ENCODE results near the gene CAPN11.

Gene CAPN11

DNA sequence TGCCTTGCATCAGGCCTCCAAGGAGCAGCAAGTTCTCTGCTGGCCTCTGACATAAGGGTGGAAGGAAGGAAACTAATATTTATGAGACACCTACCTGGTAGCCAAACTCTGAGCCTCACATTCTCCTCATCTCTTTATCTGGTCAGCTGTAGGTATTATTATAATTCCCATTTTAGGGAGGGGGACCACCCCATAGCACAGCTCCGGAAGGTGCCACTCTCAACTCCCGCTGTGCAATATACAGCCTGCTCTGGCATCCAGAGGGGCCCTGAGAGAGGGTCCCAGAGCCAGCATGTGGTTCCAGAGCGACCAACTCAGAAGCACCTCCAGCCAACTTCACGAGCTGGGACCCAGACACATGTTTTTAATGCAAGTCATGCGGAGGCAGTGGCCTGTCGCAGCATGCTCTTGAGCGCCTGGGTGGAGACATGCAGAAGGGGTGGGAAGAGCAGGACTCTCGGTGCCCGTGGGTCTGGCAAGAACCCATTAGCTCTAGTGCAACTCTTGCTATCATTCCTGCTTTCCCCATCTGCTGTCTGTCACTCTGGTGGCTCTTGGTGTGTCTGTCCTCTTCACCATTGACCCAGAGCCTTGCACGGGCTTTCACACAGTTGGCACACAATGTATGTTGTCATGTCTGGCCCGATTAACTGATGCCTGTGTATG lies 43.2 kb downstream of the CAPN11 start:
- intact Hi-C loops (cut with DNase I): no loop called here
- DNase-seq: peak in 2 of 10 donors; percentile 9 to 26

DNA sequence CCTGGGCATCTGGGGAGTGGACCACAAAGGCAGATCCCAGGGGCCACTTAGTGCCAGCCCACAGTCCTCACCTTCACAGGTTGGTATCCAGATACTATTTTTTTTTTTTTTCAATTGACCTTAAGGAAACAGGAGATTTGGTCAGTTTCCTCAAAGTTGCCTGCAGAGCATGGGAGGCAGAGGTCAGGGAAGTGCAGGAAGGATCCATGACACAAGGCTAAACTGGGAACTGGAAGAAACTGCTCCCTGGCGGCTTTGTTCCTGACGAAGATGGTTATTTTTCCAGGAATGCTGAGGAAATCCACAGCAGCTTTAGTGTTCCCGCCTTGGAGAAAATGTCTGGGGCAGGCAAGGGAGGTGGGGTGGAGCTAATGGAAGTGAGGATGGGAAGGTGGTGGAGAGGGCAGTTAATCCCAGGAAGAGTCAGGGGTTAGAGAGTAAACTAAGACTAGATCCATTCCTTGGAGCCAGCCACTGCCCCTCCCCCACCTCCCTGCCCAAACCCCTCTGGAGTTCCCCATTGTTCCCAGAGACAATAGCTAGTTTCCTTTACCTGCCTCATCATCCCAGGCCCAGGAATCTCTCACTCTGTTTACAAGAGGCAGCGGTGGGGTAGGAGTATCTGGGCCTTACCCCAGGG lies 43.8 kb downstream of the CAPN11 start:
- intact Hi-C loops (cut with DNase I): no loop called here
- DNase-seq: peak in 2 of 10 donors; percentile 14 to 25

DNA sequence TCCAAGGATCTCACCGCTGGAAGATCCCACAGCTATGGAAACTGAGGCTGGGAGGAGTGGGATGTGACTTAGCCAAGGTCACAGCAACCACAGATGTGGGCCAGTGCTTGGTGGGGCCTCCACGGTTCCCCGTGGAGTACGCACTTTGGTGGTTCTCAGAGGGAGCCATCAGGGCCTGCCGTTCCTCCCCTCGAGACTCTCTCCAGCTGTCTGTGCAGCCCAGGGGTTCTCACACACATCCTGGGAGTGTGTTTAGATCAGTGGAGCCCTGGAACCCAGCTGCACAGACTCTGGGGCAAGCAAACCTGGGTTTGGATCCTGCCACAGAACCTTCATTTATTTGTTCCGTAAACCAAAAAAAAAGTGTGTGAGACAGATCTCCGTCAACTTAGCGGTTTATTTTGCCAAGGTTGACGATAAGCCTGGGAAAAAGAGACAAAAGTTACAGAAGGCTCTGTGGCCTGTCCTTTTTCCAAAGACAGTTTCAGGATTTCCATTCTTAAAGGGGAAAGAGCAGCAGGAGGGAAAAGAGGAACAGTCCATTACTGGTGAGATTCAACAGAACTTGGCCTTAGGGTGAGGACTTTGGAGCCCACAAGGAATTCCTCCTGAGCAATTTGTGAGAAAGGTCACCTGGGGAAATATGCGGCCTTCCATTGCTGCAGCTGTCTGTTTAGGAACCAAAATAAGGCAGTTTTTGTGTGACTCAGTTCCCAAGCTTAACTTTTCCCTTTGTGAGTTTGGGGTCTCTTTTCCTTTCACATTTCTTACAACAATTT lies 44.5 kb downstream of the CAPN11 start:
- intact Hi-C loops (cut with DNase I): no loop called here
- peak in 1 of 10 donors; percentile 49 for DNase-seq

DNA sequence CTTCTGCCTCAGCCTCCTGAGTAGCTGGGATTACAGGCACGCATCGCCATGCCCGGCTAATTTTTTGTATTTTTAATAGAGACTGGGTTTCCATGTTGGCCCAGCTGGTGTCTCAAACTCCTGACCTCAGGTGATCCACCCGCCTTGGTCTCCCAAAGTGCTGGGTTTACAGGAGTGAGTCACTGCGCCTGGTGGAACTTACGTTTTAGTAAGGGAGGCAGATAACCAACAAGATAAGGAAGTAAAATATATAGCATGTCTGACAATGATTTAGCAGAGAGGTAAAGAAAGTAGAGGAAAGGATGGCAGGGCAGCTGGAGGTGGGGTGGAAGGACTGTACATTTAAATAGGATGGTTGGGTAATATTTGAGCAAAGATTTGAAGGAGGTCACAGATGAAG lies 45.3 kb downstream of the CAPN11 start:
- peak in 1 of 10 donors; percentile 36 for DNase-seq
- intact Hi-C loops (cut with DNase I): no loop called here

DNA sequence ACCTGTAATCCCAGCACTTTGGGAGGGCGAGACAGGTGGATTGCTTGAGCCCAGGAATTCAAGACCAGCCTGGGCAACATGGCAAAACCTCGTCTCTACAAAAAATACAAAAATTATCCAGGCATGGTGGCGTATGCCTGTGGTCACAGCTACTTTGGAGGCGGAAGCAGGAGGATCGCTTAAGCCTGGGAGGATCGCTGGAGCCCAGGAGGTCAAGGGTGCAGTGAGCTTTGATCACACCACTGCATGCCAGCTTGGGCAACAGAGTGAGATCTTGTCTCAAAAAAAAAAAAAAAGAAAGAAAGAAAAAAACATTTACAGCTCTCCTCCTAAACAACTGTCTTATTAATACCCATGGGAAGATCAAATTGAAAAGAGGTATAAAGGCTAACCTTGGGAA lies 49.3 kb downstream of the CAPN11 start:
- peak in 2 of 10 donors; percentile 18 to 19 for DNase-seq
- intact Hi-C loops (cut with DNase I): no loop called here

DNA sequence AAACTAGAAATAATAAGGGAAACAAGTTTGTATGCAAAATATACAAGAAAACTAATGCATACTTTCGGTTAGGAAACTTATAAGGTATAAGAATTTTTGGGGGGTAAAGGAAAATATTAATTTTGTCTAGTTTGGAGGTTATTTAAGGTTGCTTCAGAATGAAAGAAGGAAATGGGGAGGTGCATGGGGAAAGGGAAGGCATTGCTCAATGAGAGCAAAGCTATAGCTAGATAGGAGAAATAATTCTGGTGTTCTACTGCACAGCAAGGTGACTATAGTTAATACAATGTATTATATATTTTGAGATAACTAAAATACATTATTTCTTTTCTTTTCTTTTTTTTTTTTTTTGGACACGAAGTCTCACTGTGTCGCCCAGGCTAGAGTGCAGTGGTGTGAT lies 52.7 kb downstream of the CAPN11 start:
- intact Hi-C loops (cut with DNase I): no loop called here
- DNase-seq: no peak

DNA sequence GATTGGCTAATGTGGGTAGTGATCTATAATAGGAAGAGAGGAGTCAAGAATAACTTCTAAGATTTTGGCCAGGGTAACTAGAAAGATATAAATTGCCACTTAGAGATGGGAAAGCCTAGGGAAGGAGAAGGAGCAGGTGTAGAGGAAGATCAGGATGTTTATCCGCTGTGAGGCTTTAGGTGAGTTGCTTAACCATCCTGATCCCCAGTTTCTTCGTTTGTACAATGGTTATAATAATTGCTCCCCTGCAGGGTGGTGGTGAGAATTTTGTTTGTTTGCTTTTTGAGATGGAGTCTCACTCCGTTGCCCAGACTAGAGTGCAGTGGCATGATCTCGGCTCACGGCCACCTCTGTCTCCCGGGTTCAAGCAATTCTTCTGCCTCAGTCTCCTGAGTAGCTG lies 55.7 kb downstream of the CAPN11 start:
- intact Hi-C loops (cut with DNase I): no loop called here
- peak in 1 of 10 donors; percentile 16 for DNase-seq

DNA sequence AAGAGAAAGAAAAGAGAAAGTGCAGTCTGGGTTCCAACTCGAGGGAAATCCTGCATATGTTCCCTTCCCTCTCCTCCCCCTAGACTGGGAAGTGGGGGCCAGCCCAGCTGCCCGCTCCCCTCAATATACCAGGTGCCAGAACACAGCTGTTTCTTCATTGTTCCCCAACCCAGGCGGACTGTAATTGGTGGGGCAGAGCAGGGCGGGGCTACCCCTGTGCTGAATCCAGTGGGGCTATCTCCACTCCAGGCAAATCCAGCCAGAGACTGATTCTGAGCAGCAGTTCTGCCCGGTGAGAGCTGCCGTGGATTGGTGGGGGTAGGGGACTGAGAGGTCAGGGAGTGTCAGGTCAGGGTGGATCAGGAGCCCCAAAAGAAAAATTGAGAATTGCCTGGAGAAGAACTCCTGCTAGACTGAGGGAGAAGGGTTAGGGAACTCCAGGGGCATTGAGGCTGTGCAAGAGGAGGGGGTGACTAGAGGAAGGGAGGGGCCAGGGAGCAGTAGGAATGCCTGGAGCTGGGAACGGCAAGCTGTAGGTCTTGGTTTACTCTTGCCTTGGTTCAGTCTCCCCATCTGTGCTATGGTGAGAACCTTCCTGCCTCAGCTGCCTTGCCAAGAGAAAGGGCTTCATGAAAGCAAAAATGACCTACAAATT lies 58.2 kb downstream of the CAPN11 start, which contains the start of gene MYMX:
MYMX (plus strand) TSS at position 250 of the 655 bp plus-strand sequence. CDS start 546 bp downstream, outside the sequence.
- DNase-seq: peak in 2 of 10 donors; percentile 45 to 64
- intact Hi-C loops (cut with DNase I): no loop called here

DNA sequence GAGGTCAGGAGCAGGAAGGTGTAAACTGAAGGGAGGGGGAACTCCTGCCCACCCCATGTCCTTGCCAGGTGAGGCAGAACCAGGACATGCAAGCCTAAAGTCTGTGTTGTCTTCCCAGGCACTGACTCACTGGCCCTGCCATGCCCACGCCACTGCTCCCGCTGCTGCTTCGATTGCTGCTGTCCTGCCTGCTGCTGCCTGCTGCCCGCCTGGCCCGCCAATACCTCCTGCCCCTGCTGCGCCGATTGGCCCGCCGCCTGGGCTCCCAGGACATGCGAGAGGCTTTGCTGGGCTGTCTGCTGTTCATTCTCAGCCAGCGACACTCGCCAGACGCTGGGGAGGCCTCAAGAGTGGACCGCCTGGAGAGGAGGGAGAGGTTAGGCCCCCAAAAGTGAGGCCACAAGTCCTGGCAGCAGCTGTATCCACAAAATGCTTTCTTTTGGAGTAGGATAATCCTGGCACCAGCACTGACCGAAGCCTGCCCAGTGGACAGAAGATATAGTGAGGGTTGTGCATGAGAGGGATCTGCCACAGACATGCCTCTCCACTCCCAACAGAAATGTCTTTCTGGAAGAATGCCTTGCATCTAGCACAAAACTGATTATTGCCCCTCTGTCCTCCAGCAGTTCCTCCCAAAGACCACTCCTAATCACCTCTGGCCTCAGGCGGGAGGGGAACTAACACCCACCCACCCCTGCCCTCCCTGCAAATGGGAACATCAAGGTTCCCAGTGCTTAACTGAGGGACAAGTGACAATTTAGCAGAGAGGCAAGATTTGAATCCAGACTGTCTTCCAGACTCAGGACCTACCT lies 58.9 kb downstream of the CAPN11 start:
- peak in 4 of 10 donors; percentile 47 to 91 (median 83) for DNase-seq
- intact Hi-C loops (cut with DNase I): no loop called here

DNA sequence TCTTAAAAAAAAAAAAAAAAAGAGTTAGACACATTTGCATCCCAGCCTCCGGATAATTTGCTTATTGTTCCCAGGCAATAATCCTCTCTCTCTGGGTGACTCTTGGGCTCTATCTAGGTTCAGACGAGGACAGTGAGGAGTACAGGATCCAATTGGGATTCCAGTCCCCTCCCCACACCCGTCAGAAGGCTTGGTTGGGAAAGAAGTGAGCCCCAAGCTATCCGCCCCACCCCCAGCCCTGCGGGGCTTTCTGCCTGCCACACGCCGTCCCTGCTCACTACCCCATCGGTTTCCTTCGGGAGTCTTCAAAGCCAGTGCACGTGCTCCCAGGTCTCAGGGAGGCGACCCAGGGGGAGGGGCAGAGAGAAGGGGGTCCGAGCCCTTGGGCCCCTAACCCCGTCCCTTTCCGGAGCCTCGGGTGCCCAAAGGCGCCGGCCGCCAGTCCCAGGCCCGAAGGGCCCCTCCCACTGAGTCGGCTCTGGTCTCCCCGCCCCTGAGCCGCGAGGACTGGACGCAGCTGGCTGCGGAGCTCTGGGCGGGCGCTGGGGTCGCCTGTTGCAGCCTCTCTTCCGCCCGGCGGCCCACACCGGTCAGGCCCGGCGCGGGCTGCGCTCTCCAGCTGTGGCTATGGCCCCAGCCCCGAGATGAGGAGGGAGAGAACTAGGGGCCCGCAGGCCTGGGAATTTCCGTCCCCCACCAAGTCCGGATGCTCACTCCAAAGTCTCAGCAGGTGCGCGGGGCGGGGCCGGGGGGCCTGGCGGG lies 60.6 kb downstream of the CAPN11 start:
- DNase-seq: peak in 7 of 10 donors; percentile 34 to 94 (median 55)
- intact Hi-C loops (cut with DNase I): no loop called here

DNA sequence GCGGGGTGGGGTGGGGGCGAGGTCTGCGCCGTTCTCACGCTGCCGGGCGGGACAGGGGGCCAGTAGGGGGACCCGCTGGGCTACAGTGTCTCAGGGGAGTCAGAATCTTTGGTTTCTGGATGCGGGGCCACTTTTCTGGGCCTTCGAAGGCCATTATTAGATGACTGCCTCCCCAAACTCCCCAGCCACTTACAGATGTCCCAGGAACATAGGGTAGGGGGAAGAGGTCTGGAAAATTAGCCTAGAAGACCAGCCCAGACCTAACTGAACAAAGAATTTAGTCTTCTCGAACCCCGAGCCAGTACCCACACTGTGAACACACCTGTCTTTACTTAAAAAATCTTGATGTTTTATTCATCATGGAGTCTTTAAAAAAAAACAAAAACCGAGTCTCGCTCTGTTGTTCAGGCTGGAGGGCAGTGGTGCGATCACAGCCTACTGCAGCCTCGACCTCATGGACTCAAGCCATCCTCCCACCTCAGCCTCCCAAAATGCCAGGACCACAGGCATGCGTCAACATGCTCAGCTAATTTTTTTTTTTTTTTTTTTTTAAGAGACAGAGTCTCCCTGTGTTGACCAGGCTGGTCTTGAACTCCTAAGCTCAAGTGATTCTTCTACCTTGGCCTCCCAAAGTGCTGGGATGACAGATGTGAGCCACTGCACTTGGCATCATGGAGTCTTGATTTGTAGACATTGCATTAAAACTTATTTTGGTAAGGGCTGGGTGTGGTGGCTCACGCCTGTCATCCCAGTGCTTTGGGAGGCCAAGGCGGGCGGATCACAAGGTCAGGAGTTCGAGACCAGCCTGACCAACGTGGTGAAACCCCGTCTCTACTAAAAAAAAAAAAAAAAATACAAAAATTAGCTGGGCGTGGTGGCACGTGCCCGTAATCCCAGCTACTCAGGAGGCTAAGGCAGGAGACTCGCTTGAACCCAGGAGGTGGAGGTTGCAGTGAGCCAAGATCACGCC lies 61.5 kb downstream of the CAPN11 start:
- intact Hi-C loops (cut with DNase I): no loop called here
- peak in 2 of 10 donors; percentile 67 to 68 for DNase-seq

DNA sequence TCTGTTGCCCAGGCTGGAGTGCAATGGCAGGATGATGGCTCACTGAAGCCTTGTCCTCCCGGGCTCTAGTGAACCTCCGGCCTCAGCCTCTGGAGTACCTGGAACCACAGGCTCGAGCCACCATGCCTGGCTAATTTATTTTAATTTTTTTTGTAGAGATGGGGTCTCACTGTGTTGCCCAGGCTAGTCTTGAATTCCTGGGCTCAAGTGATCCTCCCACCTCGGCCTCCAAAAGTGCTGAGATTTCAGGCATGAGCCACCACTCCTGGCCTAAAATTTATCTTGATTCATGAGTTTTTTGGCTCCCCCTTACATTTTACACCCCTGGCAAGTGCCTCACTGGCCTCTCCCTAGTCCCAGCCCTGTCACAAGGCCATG lies 62.3 kb downstream of the CAPN11 start:
- intact Hi-C loops (cut with DNase I): no loop called here

DNA sequence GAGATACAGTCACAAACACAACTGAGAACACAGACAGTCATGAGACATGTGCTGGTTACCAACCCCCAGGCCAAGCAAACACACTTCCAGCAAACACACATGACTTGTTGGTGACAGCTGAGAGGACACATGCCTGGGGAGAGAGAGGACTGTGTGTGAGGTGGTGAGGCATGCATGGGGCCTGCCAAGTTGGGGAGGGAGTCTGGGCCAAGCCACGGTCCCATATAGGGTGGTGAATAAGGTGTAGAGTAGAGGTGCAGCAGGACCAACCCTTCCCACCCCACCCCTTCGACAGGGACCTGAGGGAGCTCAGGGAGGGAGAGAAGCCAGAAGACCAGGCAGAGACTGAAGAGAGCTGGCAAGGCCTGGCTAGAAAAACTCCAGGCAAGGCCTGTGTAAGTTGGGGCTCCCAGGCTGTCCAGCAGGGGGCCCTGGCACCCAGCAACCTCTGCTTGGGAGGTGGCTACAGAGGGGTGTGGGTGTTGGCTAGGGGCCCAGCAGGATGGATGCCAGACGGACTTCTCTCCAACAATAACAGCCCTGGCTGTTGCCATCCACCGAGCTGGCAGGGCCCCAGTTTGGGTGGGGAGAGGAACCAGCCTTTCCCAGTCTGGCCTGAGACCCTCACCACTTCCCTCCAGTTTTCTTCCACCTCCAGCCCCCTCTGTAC lies 62.8 kb downstream of the CAPN11 start:
- peak; percentile 60 to 95 (median 72) for DNase-seq
- intact Hi-C loops (cut with DNase I): no loop called here

More for the DNA sequence above, 62.3 kb downstream of the CAPN11 start:
- peak in 2 of 10 donors; percentile 16 to 57 for DNase-seq

DNA sequence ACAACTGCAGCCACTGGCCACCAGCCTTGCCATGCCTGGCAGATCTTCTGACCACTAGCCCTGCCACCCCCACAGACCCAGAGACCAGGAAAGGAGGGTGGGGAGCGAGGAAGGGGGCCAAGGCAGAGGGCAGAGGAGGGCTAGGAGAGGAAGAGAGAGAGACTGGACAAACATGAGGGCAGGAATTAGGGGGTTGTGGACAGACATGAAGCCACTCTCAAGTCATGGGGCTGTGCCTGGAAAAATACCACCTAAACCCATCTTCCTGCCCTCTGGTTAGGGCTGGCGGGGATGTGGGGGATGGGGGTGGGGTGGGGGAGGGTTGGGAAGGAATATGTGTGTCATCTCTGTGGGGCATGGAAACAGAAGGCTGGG lies 63.3 kb downstream of the CAPN11 start:
- DNase-seq: no peak
- intact Hi-C loops (cut with DNase I): no loop called here

DNA sequence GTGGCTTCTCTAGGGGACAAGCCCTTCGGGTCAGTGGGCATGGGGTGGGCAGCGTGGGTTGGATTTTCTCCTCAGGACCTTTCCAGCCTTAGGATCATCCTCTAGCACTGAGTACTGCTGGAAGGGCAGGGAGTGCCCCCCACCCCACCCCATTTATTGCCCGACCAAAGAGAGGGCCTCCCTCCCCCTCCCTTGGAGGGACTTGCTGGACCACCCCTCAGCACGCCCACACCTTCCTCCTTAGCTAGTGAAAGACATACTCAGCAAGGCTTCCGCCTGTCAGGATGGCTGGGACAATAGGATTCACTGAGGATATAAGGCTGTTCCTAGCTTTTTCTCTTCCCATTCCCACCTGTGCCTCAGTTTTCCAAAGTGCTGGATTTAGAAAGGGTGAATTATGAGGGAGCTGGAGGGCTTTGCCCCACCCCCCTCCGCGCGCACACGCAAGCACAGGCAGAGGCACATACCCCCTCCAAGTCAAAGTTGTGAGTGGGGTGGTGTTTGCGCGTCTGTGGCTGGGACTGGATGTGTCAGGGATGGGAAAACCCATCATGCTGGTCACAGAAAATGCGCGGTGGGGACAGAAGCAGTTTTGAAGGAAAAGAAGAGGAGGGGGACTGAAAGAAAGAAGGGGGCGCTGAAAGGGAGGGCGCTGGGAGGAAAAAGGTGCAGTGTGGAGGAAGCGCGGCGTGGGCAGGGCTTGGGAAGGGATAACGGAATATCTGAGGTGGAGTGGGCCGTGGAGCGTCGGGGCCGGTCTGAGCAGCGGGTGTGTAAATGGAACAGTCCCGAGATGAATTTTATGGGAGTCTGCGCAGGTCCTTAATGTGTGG lies 64.1 kb downstream of the CAPN11 start:
- DNase-seq: peak in 3 of 10 donors; percentile 22 to 84 (median 81)
- intact Hi-C loops (cut with DNase I): no loop called here

DNA sequence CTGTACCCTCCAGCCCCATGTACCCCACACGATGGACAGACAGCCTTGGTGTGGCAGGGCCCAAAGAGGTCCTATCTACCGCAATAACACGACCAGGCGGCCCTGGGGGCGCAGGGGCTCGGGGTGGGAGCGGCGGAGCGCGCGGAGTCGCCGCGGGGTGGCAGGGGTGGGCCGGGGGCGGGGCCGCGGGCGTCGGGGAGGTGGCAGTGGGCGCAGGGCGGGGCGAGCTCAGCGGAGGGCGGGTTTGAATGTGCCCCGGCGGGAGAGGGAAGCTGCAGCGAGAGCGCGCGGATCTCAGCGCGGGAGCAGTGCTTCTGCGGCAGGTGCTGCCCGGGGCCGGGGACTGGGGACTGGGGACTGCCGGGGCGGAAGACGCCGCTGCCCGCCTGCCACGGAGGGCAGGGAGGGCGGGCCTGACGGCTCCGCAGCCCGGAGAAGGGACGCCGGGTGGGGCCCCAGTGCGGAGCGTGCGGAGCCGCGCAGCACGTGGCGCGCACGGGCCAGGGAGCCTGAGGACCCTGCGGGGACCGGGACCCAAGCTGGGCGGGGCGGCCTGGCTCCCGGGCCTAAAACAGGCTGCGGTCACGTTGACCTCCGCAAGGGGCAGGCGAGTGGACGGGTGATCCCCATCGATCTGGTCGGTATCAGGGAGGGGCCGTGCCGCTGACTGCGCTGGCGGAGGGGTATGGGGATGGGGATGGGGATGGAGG lies 64.9 kb downstream of the CAPN11 start, which contains the start of gene SLC29A1:
SLC29A1 (plus strand) TSS at position 277 of the 710 bp plus-strand sequence. CDS start 3,719 bp downstream, outside the sequence.
- intact Hi-C loops (cut with DNase I): no loop called here
- DNase-seq: peak in 9 of 10 donors; percentile 50 to 96 (median 73)

Measured in posterior cingulate gyrus (tissue), 11 donors.